Progenitor cell of endocrine pancreas (in vitro differentiated cells): ENCODE measurements around the gene GRM4. TPM values are rescaled to one million over a fixed set of nuclear protein-coding genes. Genes with fewer than 3 reads are reported as not detected.

ENCODE experiments used
- DNase-seq: peaks from one replicate; pipeline ENCODE4 v3.0.0; 2021; ENCODE audit warnings: low spot score; ENCODE audit not compliant: unreplicated experiment
- H3K27ac Mint-ChIP-seq: 2 replicates; pipeline ENCODE4 v1.8.0; 2021; ENCODE audit warnings: mild to moderate bottlenecking, moderate library complexity, mixed read lengths
- H3K27me3 Mint-ChIP-seq: 2 replicates; pipeline ENCODE4 v1.8.0; 2021; ENCODE audit warnings: mixed read lengths
- H3K36me3 Mint-ChIP-seq: 2 replicates; pipeline ENCODE4 v1.8.0; 2022; ENCODE audit warnings: mixed read lengths; ENCODE audit not compliant: insufficient read depth
- H3K4me1 Mint-ChIP-seq: 2 replicates; pipeline ENCODE4 v1.8.0; 2021; ENCODE audit warnings: low read depth, mixed read lengths
- H3K4me3 Mint-ChIP-seq: 2 replicates; pipeline ENCODE4 v1.8.0; 2021; ENCODE audit warnings: low read depth, mild to moderate bottlenecking, moderate library complexity, mixed read lengths
- H3K9me3 Mint-ChIP-seq: 2 replicates; pipeline ENCODE4 v1.8.0; 2021; ENCODE audit warnings: low read depth, mixed read lengths
- CTCF ChIP-seq: fragments of 200-600 bp; sonication (generic); IDR thresholded peaks from one replicate; pipeline ENCODE4 v1.5.0; 2021; ENCODE audit warnings: antibody characterized with exemption, mild to moderate bottlenecking; ENCODE audit not compliant: unreplicated experiment
- total RNA-seq: library from RNA; stranded (reverse); gene quantifications from 2 replicates; pipeline ENCODE4 v1.2.1, GENCODE V29; 2021

Gene GRM4
- total RNA-seq, 1 donor from 2014 or later, result 0.38 TPM

- no peak for TF ChIP-seq CTCF
- Mint-ChIP-seq H3K4me1 (peaks cover 1% of the 10 kb centered on the region), H3K9me3 (no peaks in the 10 kb centered on the region), H3K27me3 (peaks cover 73% of the 10 kb centered on the region), H3K27ac (no peak overlapping the region), H3K36me3 (no peaks in the 10 kb centered on the region), H3K4me3 (no peak overlapping the region)
- no peak for DNase-seq
These were observed 6.9 kb downstream of the GRM4 start for GRCh38 chr6:34138914-34139510.

GRCh38 chr6:34138191-34138590 is 7.7 kb downstream of the GRM4 start:
- Mint-ChIP-seq H3K4me1 (no peaks in the 10 kb centered on the region), H3K4me3 (no peak overlapping the region), H3K9me3 (no peaks in the 10 kb centered on the region), H3K27me3 (peaks cover 72% of the 10 kb centered on the region), H3K36me3 (no peaks in the 10 kb centered on the region), H3K27ac (no peak overlapping the region)
- no peak for TF ChIP-seq CTCF
- no peak for DNase-seq

GRCh38 chr6:34135541-34135940 is 10.3 kb downstream of the GRM4 start:
- H3K27ac Mint-ChIP-seq, result no peak overlapping the region
- peaks cover 64% of the 10 kb centered on the region for H3K27me3 Mint-ChIP-seq
- no peak for TF ChIP-seq CTCF
- H3K4me1 Mint-ChIP-seq, result no peaks in the 10 kb centered on the region
- H3K36me3 Mint-ChIP-seq, result no peaks in the 10 kb centered on the region
- DNase-seq, result no peak
- H3K9me3 Mint-ChIP-seq, result no peaks in the 10 kb centered on the region
- H3K4me3 Mint-ChIP-seq, result no peak overlapping the region

GRCh38 chr6:34132486-34133185 is 13.3 kb downstream of the GRM4 start:
- H3K4me1 Mint-ChIP-seq, result no peaks in the 10 kb centered on the region
- no peak overlapping the region for H3K4me3 Mint-ChIP-seq
- DNase-seq, result peak; percentile 71
- H3K27ac Mint-ChIP-seq, result no peak overlapping the region
- peaks cover 35% of the 10 kb centered on the region for H3K27me3 Mint-ChIP-seq
- H3K36me3 Mint-ChIP-seq, result no peaks in the 10 kb centered on the region
- no peak for TF ChIP-seq CTCF
- no peaks in the 10 kb centered on the region for H3K9me3 Mint-ChIP-seq

DNA sequence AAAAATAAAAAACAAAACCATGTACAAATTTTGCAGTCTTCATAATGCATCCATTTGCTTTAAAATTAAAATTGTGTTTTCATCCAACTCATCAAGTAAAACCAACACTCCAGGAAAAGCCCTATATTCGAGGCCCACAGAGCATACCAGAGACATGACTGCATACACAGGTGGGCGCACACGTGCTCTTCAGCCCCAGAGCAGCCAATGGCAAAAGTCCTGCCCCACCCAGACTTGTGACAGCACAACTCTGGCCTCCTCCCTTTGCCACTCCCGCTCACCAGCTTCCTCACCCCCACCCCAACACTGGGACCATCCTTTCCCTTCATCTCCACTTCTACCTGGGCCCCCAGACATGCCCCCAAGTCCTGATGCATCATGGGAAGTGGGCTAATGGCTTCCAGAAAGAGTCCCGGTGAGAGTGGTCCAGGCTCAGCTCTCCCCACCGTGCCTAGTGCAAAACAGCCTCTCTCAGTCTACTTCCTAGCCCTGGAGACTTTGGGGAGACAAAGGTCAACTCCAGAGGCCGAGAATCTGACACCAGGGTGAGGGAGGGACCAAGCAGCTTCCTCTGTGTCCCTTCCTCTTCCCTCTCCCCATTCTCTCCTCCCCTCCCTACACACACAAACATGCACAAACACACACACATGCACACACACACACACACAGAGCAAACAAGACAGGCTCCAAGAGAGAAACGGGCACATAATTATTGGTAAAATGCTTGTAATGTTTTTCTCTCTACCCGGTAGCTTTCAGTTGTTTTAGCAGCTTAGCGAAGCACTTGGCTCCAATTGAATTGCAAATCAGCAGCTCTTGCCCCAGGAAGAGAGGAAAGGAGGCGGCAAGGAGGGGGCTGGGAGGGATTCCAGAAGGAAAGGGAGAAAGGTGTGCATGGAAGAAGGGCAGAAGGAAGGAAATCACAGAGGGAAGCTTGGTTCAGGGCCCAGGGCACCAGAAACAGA is 14.3 kb downstream of the GRM4 start:
- Mint-ChIP-seq H3K27ac (no peak overlapping the region), H3K36me3 (no peaks in the 10 kb centered on the region), H3K27me3 (peaks cover 42% of the 10 kb centered on the region), H3K4me3 (no peak overlapping the region), H3K4me1 (no peaks in the 10 kb centered on the region), H3K9me3 (no peaks in the 10 kb centered on the region)
- no peak for TF ChIP-seq CTCF
- DNase-seq, result no peak
